H1 (cell line): ENCODE data around the gene LITAFD. TPM values are rescaled to one million over a fixed set of nuclear protein-coding genes. Genes with fewer than 3 reads are reported as not detected.

ENCODE experiments used
- CTCF ChIA-PET: fragments of 300-600 bp; sonication (Branson Sonifier 250); formaldehyde crosslinking; loops from one replicate; lab custom pipeline; 2021; ENCODE audit not compliant: partially characterized antibody; lab: Charles Lee
- POLR2A ChIA-PET: fragments of 300-600 bp; sonication (Branson Sonifier 250); formaldehyde crosslinking; loops from one replicate; lab custom pipeline; 2021; ENCODE audit warnings: inconsistent platforms; ENCODE audit not compliant: partially characterized antibody; lab: Charles Lee
- DNase-seq, 2 experiments: peaks; one replicate each; pipeline versions ENCODE4 v3.0.0 to v3.0.0-alpha.2; 2010 to 2022; ENCODE audit warnings: low spot score in 2 of 2, low read depth in 1 of 2, mixed read lengths in 1 of 2
- FAIRE-seq: peaks from 2 replicates; lab custom pipeline; 2011; peaks lifted over from hg19 to GRCh38; lab: Jason Lieb, UNC
- H2AFZ ChIP-seq: 2 replicates; pipeline ENCODE4 v1.8.1; 2012; ENCODE audit warnings: low read length, inconsistent platforms
- H2AK5ac ChIP-seq: 2 replicates; pipeline ENCODE4 v1.6.1; 2013; ENCODE audit warnings: low read depth, low read length
- H2BK120ac ChIP-seq: replicated peaks from 2 replicates; pipeline ENCODE3; 2013; ENCODE audit warnings: low read depth, low read length, inconsistent platforms
- H2BK12ac ChIP-seq: 2 replicates; pipeline ENCODE4 v1.6.1; 2013; ENCODE audit warnings: low read depth, low read length
- H2BK15ac ChIP-seq: 2 replicates; pipeline ENCODE4 v1.6.1; 2013; ENCODE audit warnings: low read length
- H2BK20ac ChIP-seq: 2 replicates; pipeline ENCODE4 v1.6.1; 2013; ENCODE audit warnings: low read length
- H2BK5ac ChIP-seq: 2 replicates; pipeline ENCODE4 v1.6.1; 2013; ENCODE audit warnings: low read depth, low read length
- H3K14ac ChIP-seq: 2 replicates; pipeline ENCODE4 v1.6.1; 2013; ENCODE audit warnings: inconsistent platforms; ENCODE audit not compliant: insufficient read length
- H3K18ac ChIP-seq: 2 replicates; pipeline ENCODE4 v1.6.1; 2013; ENCODE audit warnings: low read length; ENCODE audit errors: extremely low read depth
- H3K23ac ChIP-seq: 2 replicates; pipeline ENCODE4 v1.6.1; 2013; ENCODE audit warnings: inconsistent platforms; ENCODE audit not compliant: insufficient read length
- H3K23me2 ChIP-seq: 2 replicates; pipeline ENCODE4 v1.6.1; 2013; ENCODE audit warnings: low read depth, low read length
- H3K27ac ChIP-seq: 2 replicates; pipeline ENCODE4 v1.6.1; 2011; ENCODE audit warnings: low read depth, low read length, inconsistent platforms
- H3K27me3 ChIP-seq, 4 experiments: replicated peaks in 1 of 4; 1 replicate in 1 of 4; 2 replicates in 3 of 4; pipeline versions ENCODE4 v1.6.1 to v1.8.1; 2011 to 2013; ENCODE audit warnings: low read length in 3 of 4, mild to moderate bottlenecking in 3 of 4, inconsistent platforms in 2 of 4, mixed read lengths in 2 of 4, moderate library complexity in 1 of 4; ENCODE audit not compliant: control insufficient read depth in 3 of 4, insufficient read depth in 3 of 4; ENCODE audit errors: extremely low read depth in 1 of 4
- H3K36me3 ChIP-seq, 4 experiments: 2 replicates each; pipeline versions ENCODE4 v1.6.1 to v1.8.1; 2011 to 2013; ENCODE audit warnings: mild to moderate bottlenecking in 4 of 4, low read length in 3 of 4, moderate library complexity in 2 of 4, control low read depth in 1 of 4, inconsistent platforms in 1 of 4; ENCODE audit not compliant: insufficient read depth in 4 of 4, control insufficient read depth in 2 of 4
- H3K4ac ChIP-seq: replicated peaks from 2 replicates; pipeline ENCODE3; 2013; ENCODE audit warnings: low read length, low read depth, mixed read lengths, inconsistent platforms; ENCODE audit not compliant: insufficient read length
- H3K4me1 ChIP-seq, 4 experiments: replicated peaks in 1 of 4; 1 replicate in 1 of 4; 2 replicates in 3 of 4; pipeline versions ENCODE4 v1.6.1 to v1.8.1; 2011 to 2013; ENCODE audit warnings: low read length in 3 of 4, inconsistent platforms in 2 of 4, mixed read lengths in 1 of 4; ENCODE audit not compliant: insufficient read depth in 4 of 4, control insufficient read depth in 3 of 4
- H3K4me2 ChIP-seq, 2 experiments: 2 replicates each; pipeline versions ENCODE4 v1.6.1 to v1.8.1; 2011 to 2013; ENCODE audit warnings: low read depth in 2 of 2, low read length in 2 of 2, control low read depth in 1 of 2, inconsistent platforms in 1 of 2, mild to moderate bottlenecking in 1 of 2; ENCODE audit not compliant: insufficient read depth in 1 of 2
- H3K4me3 ChIP-seq, 4 experiments: fragments of 200-600, 300-600 bp in 1 of 4; sonication (generic), shearing (Covaris generic), sonication (Bioruptor Twin) in 1 of 4; 2 replicates each; pipeline versions ENCODE4 v1.5.1 to v1.8.1; 2011 to 2016; ENCODE audit warnings: low read length in 4 of 4, low read depth in 3 of 4, control low read depth in 2 of 4, inconsistent platforms in 2 of 4, mild to moderate bottlenecking in 2 of 4, mixed read lengths in 1 of 4, moderate library complexity in 1 of 4; ENCODE audit not compliant: insufficient read depth in 2 of 4; ENCODE audit errors: extremely low read depth in 1 of 4
- H3K56ac ChIP-seq: replicated peaks from 2 replicates; pipeline ENCODE3; 2013; ENCODE audit warnings: low read depth, mild to moderate bottlenecking, mixed read lengths, low read length, inconsistent platforms; ENCODE audit not compliant: insufficient read length
- H3K79me1 ChIP-seq: 2 replicates; pipeline ENCODE4 v1.6.1; 2013; ENCODE audit warnings: low read depth, low read length, control low read depth
- H3K79me2 ChIP-seq, 2 experiments: 2 replicates each; pipeline versions ENCODE4 v1.6.1 to v1.8.1; 2012 to 2013; ENCODE audit warnings: low read length in 2 of 2, mild to moderate bottlenecking in 2 of 2, inconsistent platforms in 1 of 2; ENCODE audit not compliant: insufficient read depth in 2 of 2, control insufficient read depth in 1 of 2
- H3K9ac ChIP-seq, 4 experiments: replicated peaks in 1 of 4; 1 replicate in 1 of 4; 2 replicates in 3 of 4; pipeline versions ENCODE4 v1.6.1 to v1.8.1; 2011 to 2013; ENCODE audit warnings: low read depth in 3 of 4, low read length in 3 of 4, control low read depth in 2 of 4, mild to moderate bottlenecking in 2 of 4, moderate library complexity in 2 of 4, inconsistent platforms in 1 of 4; ENCODE audit errors: extremely low read depth in 1 of 4
- H3K9me3 ChIP-seq, 2 experiments: 2 replicates each; pipeline versions ENCODE4 v1.6.1 to v1.8.1; 2012 to 2013; ENCODE audit warnings: mild to moderate bottlenecking in 2 of 2, moderate library complexity in 2 of 2, control low read depth in 1 of 2, inconsistent platforms in 1 of 2, low read depth in 1 of 2, low read length in 1 of 2, mixed read lengths in 1 of 2; ENCODE audit not compliant: insufficient read depth in 2 of 2
- H4K20me1 ChIP-seq, 2 experiments: replicated peaks in 1 of 2; 2 replicates each; pipeline versions ENCODE3 to v1.8.1; 2011 to 2013; ENCODE audit warnings: inconsistent platforms in 2 of 2, low read length in 2 of 2, mild to moderate bottlenecking in 1 of 2; ENCODE audit not compliant: insufficient read depth in 2 of 2, control insufficient read depth in 1 of 2
- H4K5ac ChIP-seq: 2 replicates; pipeline ENCODE4 v1.6.1; 2013; ENCODE audit warnings: low read length, low read depth, mixed read lengths, inconsistent platforms; ENCODE audit not compliant: insufficient read length
- H4K8ac ChIP-seq: 2 replicates; pipeline ENCODE4 v1.8.0; 2013; ENCODE audit warnings: mild to moderate bottlenecking, moderate library complexity, low read length, inconsistent platforms; ENCODE audit not compliant: insufficient read depth; ENCODE audit errors: extremely low read depth
- H4K91ac ChIP-seq: replicated peaks from 2 replicates; pipeline ENCODE3; 2013; ENCODE audit warnings: low read length, mixed read lengths, inconsistent platforms; ENCODE audit not compliant: insufficient read length
- BCL11A ChIP-seq, 2 experiments: IDR thresholded peaks; one replicate each; pipeline ENCODE4 v1.6.1; 2011; ENCODE audit warnings: low read depth in 2 of 2, low read length in 2 of 2, mild to moderate bottlenecking in 2 of 2
- BRCA1 ChIP-seq: IDR thresholded peaks from 2 replicates; pipeline ENCODE4 v1.6.1; 2012; ENCODE audit warnings: low read depth, low read length, improper control_type of control experiment
- CHD2 ChIP-seq: IDR thresholded peaks from 2 replicates; pipeline ENCODE4 v1.6.1; 2012; ENCODE audit warnings: low read length, improper control_type of control experiment
- FOSL1 ChIP-seq: IDR thresholded peaks from 2 replicates; pipeline ENCODE4 v1.6.1; 2011; ENCODE audit warnings: mild to moderate bottlenecking, low read depth, low read length, moderate library complexity; ENCODE audit not compliant: insufficient read depth
- GABPA ChIP-seq: IDR thresholded peaks from 2 replicates; pipeline ENCODE4 v1.6.1; 2011; ENCODE audit warnings: mild to moderate bottlenecking, low read length, moderate library complexity, borderline replicate concordance; ENCODE audit not compliant: insufficient read depth
- MAX ChIP-seq: IDR thresholded peaks from 2 replicates; pipeline ENCODE4 v1.6.1; 2012; ENCODE audit warnings: inconsistent platforms
- POLR2AphosphoS5 ChIP-seq: IDR thresholded peaks from 2 replicates; pipeline ENCODE4 v1.6.1; 2011; ENCODE audit warnings: low read depth, low read length
- RAD21 ChIP-seq, 2 experiments: IDR thresholded peaks in 1 of 2; conservative IDR thresholded peaks in 1 of 2; 2 replicates each; pipeline ENCODE4 v1.6.1; 2011; ENCODE audit warnings: low read depth in 2 of 2, low read length in 2 of 2, improper control_type of control experiment in 1 of 2, inconsistent platforms in 1 of 2, mild to moderate bottlenecking in 1 of 2, moderate library complexity in 1 of 2
- RFX5 ChIP-seq: IDR thresholded peaks from 2 replicates; pipeline ENCODE4 v1.6.1; 2011; ENCODE audit warnings: low read depth, low read length, improper control_type of control experiment, borderline replicate concordance
- TAF1 ChIP-seq: IDR thresholded peaks from 2 replicates; pipeline ENCODE4 v1.6.1; 2011; ENCODE audit warnings: mild to moderate bottlenecking, low read depth, low read length
- TBP ChIP-seq: IDR thresholded peaks from 2 replicates; pipeline ENCODE4 v1.6.1; 2011; ENCODE audit warnings: low read depth, low read length, improper control_type of control experiment
- WGBS, 2 experiments: shearing (Covaris generic) in 1 of 2; methylation state at CpG; one replicate each; pipeline versions ENCODE4 v1.1.6 to v1.1.7; 2013 to 2015; ENCODE audit warnings: low lambda C conversion rate in 2 of 2, mixed read lengths in 2 of 2, inconsistent platforms in 1 of 2, low coverage in 1 of 2, missing lambda C conversion rate in 1 of 2; ENCODE audit not compliant: insufficient replicate concordance in 2 of 2, insufficient coverage in 1 of 2, insufficient read length in 1 of 2; ENCODE audit errors: extremely low coverage in 1 of 2, missing lambda C conversion rate in 1 of 2; 5-methylcytosine and 5-hydroxymethylcytosine counted together
- polyA plus RNA-seq, 7 experiments: library from polyadenylated mRNA; depleted of rRNA in 3 of 7; stranded (reverse) in 5 of 7; unstranded in 2 of 7; fragments of >200 nt in 5 of 7; fragments of 200-250 nt in 2 of 7; gene quantifications; 1 replicate in 5 of 7; 2 replicates in 1 of 7; 4 replicates in 1 of 7; pipeline versions ENCODE4 v1.2.1 to v1.2.3, GENCODE V29; 2011 to 2013; ENCODE audit warnings: missing spikeins in 2 of 7, mixed read lengths in 2 of 7
- total RNA-seq: library from RNA; stranded (reverse); fragmentation: NEBNext Ultra II Directional; extraction: Animal tissue kit (Norgen Biotek cat#: 25700); gene quantifications from 2 replicates; pipeline ENCODE4 v1.2.1, GENCODE V29; 2021
- TF ChIP-seq, protein P1 (sequence below): IDR thresholded peaks from 2 replicates; pipeline ENCODE4 v1.6.1; 2011; ENCODE audit warnings: low read depth, mild to moderate bottlenecking, low read length; ENCODE audit not compliant: insufficient read depth

Gene LITAFD
- total and polyA plus RNA-seq, 2 of the 8 experiments (the other 6 are each of a cell fraction or from before 2014, with no cell fraction given): not detected

GRCh38 chr16:8850279-8850885, 31.8 kb upstream of the LITAFD start:
- ChIA-PET CTCF (interaction anchor here (0.6 to 8.8 kb wide), 7 partner anchors 10 to 41 kb away, joined by 3 to 90 read pairs (median 4); partner anchors contain the start of gene CARHSP1), POLR2A (interaction anchor here (1.0 to 24.4 kb wide), 3 partner anchors 19 to 32 kb away, joined by 4 to 456 read pairs (median 25); partner anchors contain the start of genes CARHSP1 and LITAFD)
- Histone ChIP-seq H2AK5ac (no peak overlapping the region), H3K4ac (no peak overlapping the region), H3K9me3 (no peaks in the 10 kb centered on the region), H4K91ac (no peak overlapping the region), H2BK12ac (no peak overlapping the region), H3K14ac (no peak overlapping the region), H3K9ac (no peak overlapping the region), H3K79me2 (peaks cover 0 to 9% of the 10 kb centered on the region in 2 experiments; a peak in 2 of 4 replicates), H3K79me1 (peaks cover 7% of the 10 kb centered on the region), H3K4me3 (no peak overlapping the region), H4K5ac (no peak overlapping the region), H4K20me1 (peaks cover 16 to 24% of the 10 kb centered on the region in 2 experiments), H2BK20ac (no peak overlapping the region), H4K8ac (no peak overlapping the region), H2BK15ac (no peak overlapping the region), H3K27ac (no peak overlapping the region), H3K36me3 (peaks cover 14 to 75% (median 27%) of the 10 kb centered on the region in 4 experiments; a peak in 7 of 8 replicates), H2BK120ac (no peak overlapping the region), H3K18ac (no peak overlapping the region), H3K4me1 (peaks cover 0 to 19% (median 9%) of the 10 kb centered on the region in 4 experiments; a peak in 6 of 7 replicates), H3K56ac (no peak overlapping the region), H3K23me2 (no peaks in the 10 kb centered on the region), H3K23ac (no peak overlapping the region), H3K4me2 (no peak overlapping the region), H2BK5ac (no peak overlapping the region), H2AFZ (no peak overlapping the region), H3K27me3 (no peaks in the 10 kb centered on the region)
- FAIRE-seq (no peak), DNase-seq (no peak)
- 93% methylated on average over 11 of the region's 11 CpGs; no CpG with 5 or more reads in 1 of the 2 experiments for WGBS, 2 experiments
- TF ChIP-seq BCL11A (IDR thresholded peaks at IDR 0.05; ENCODE audit: low read depth in 2 of 2, low read length in 2 of 2) (no peak), TAF1 (no peak), CHD2 (no peak), TBP (no peak), POLR2AphosphoS5 (peak; percentile 83), GABPA (no peak), RFX5 (no peak), RAD21 (IDR thresholded peaks at IDR 0.05 in 1 of 2, conservative IDR thresholded peaks at IDR 0.05 in 1 of 2; ENCODE audit: low read depth in 2 of 2, low read length in 2 of 2) (no peak), BRCA1 (no peak), FOSL1 (no peak), MAX (no peak)
- TF ChIP-seq, protein P1, sequence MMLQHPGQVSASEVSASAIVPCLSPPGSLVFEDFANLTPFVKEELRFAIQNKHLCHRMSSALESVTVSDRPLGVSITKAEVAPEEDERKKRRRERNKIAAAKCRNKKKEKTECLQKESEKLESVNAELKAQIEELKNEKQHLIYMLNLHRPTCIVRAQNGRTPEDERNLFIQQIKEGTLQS: no peak
